Measurements from ENCODE around the gene CD22. TPM values are rescaled to one million over a fixed set of nuclear protein-coding genes. Genes with fewer than 3 reads are reported as not detected.

The CD22 gene
- total and polyA plus RNA-seq, 2 of the 13 experiments (the other 11 are each of a cell fraction or from before 2014, with no cell fraction given): 0.71 to 1.7 TPM

DNA sequence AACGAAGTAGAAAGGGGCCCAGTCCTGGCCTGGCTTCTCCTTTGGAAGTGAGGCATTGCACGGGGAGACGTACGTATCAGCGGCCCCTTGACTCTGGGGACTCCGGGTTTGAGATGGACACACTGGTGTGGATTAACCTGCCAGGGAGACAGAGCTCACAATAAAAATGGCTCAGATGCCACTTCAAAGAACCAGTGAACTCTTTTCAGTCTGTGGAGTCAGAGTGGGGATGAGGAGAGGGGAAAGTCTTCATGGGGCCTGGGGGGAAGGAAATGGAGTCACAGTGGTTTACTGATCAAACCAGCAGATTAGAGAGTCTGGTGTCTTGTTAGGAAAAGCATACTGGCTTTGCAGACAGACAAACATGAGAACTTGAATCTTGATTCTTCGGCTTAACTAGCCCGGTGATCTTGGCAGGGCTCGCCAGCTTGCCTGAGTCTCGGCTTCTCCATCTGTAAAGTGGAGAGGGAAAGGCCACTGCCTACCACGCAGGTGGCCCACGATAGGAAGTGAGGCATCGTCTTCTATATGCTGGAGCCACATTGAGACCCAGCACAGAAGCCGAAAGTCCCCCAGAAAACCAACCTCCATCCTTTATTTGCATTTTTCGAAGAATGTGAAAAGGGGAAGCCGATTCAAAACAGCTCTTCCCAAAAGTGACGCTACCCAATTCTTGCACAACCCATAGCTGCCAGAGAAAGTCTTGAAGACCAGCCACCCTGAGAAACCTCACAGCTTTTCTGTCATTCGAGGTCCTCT lies 18.4 kb downstream of the CD22 start, which contains the start of gene FFAR1:
Gene FFAR1 (plus strand): TSS at position 732 of the 759 bp plus-strand sequence. CDS start 3,650 bp downstream, outside the sequence.
- no peak for FAIRE-seq
- H3K4me3 ChIP-seq (replicated peaks in 1 of 3; ENCODE audit: insufficient read depth in 1 of 3, low read depth in 2 of 3, low read length in 3 of 3): no peak within 1 kb of the TSS
- in situ Hi-C loops (cut with HindIII; ENCODE audit: extremely low pct_ligation_motif_present, low pct_unique_long_range_greater_than_20kb): no loop called here
- H3K4me1 ChIP-seq (ENCODE audit: insufficient read depth, low read length): peaks cover 42% of the 10 kb centered on the region
- WGBS (ENCODE audit: low lambda C conversion rate): 74% methylated on average over 18 of the region's 18 CpGs
- H3K79me2 ChIP-seq (ENCODE audit: insufficient read depth, low read length): no peaks in the 10 kb centered on the region
- H3K27ac ChIP-seq (ENCODE audit: extremely low read length, insufficient read depth, low read length): no peak within 1 kb of the TSS
- no peak within 1 kb of the TSS for H3K9ac ChIP-seq (ENCODE audit: insufficient read depth, low read depth, low read length)
- DNase-seq (ENCODE audit: low spot score): no peak
- no peak for ATAC-seq
- TF ChIP-seq, protein P1, sequence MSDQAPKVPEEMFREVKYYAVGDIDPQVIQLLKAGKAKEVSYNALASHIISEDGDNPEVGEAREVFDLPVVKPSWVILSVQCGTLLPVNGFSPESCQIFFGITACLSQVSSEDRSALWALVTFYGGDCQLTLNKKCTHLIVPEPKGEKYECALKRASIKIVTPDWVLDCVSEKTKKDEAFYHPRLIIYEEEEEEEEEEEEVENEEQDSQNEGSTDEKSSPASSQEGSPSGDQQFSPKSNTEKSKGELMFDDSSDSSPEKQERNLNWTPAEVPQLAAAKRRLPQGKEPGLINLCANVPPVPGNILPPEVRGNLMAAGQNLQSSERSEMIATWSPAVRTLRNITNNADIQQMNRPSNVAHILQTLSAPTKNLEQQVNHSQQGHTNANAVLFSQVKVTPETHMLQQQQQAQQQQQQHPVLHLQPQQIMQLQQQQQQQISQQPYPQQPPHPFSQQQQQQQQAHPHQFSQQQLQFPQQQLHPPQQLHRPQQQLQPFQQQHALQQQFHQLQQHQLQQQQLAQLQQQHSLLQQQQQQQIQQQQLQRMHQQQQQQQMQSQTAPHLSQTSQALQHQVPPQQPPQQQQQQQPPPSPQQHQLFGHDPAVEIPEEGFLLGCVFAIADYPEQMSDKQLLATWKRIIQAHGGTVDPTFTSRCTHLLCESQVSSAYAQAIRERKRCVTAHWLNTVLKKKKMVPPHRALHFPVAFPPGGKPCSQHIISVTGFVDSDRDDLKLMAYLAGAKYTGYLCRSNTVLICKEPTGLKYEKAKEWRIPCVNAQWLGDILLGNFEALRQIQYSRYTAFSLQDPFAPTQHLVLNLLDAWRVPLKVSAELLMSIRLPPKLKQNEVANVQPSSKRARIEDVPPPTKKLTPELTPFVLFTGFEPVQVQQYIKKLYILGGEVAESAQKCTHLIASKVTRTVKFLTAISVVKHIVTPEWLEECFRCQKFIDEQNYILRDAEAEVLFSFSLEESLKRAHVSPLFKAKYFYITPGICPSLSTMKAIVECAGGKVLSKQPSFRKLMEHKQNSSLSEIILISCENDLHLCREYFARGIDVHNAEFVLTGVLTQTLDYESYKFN (CRISPR knock-in tag; conservative IDR thresholded peaks at IDR 0.05): no peak
- TF ChIP-seq, protein P2, sequence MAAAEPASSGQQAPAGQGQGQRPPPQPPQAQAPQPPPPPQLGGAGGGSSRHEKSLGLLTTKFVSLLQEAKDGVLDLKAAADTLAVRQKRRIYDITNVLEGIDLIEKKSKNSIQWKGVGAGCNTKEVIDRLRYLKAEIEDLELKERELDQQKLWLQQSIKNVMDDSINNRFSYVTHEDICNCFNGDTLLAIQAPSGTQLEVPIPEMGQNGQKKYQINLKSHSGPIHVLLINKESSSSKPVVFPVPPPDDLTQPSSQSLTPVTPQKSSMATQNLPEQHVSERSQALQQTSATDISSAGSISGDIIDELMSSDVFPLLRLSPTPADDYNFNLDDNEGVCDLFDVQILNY (CRISPR knock-in tag; conservative IDR thresholded peaks at IDR 0.05): no peak
- no peak for TF ChIP-seq POGZ (CRISPR knock-in tag; IDR thresholded peaks at IDR 0.05)
- no peak for TF ChIP-seq TBL1XR1 (IDR thresholded peaks at IDR 0.05; ENCODE audit: borderline replicate concordance, low read length, partially characterized antibody)
- TF ChIP-seq RCOR2 (CRISPR knock-in tag; IDR thresholded peaks at IDR 0.05): no peak
- TF ChIP-seq, protein P3, sequence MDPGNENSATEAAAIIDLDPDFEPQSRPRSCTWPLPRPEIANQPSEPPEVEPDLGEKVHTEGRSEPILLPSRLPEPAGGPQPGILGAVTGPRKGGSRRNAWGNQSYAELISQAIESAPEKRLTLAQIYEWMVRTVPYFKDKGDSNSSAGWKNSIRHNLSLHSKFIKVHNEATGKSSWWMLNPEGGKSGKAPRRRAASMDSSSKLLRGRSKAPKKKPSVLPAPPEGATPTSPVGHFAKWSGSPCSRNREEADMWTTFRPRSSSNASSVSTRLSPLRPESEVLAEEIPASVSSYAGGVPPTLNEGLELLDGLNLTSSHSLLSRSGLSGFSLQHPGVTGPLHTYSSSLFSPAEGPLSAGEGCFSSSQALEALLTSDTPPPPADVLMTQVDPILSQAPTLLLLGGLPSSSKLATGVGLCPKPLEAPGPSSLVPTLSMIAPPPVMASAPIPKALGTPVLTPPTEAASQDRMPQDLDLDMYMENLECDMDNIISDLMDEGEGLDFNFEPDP (CRISPR knock-in tag; conservative IDR thresholded peaks at IDR 0.05): no peak
- 0 out of 5 replicates have a peak, but pooled peaks cover 0 to 1% of the 10 kb centered on the region in 2 experiments for H3K27me3 ChIP-seq (ENCODE audit: control insufficient read depth in 1 of 2, insufficient read depth in 2 of 2, low read length in 2 of 2)
- no peaks in the 10 kb centered on the region for H3K36me3 ChIP-seq (replicated peaks in 1 of 2; ENCODE audit: control insufficient read depth in 1 of 2, insufficient read depth in 2 of 2, low read length in 2 of 2)
- H3K9me3 ChIP-seq (ENCODE audit: low read length): no peaks in the 10 kb centered on the region
- ChIA-PET POLR2A (no interaction called here), CTCF (ENCODE audit: low intra/inter-chr PET ratio, low total read pairs) (no interaction called here)
- no TSS peak for BruUV-seq (replicated peaks)
- no peak within 1 kb of the TSS for H2AFZ ChIP-seq (ENCODE audit: low read length)
- H3K4me2 ChIP-seq (ENCODE audit: low read depth, low read length): 0 out of 2 replicates have a peak within 1 kb of the TSS, but pooled peaks have one; percentile 16
- no peaks in the 10 kb centered on the region for H4K20me1 ChIP-seq (ENCODE audit: insufficient read depth, low read length)
- intact Hi-C loops (cut with micrococcal nuclease; ENCODE audit: unreplicated experiment): no loop called here

Measured in HepG2 (cell line).